Esophagus squamous epithelium (tissue), 4 donors: Measurements from ENCODE around the gene NFKBIZ.

Experiments
- POLR2A ChIP-seq, 4 donors: fragments of 450-650 bp; IDR thresholded peaks; one replicate each; pipeline ENCODE4 v1.6.1; 2017; ENCODE audit warnings: antibody characterized with exemption in 4 of 4, mild to moderate bottlenecking in 4 of 4, moderate library complexity in 3 of 4
- TF ChIP-seq, protein P1 (sequence below), 6 experiments: fragments of 450-650 bp in 4 of 6; fragments of 200-600 bp in 2 of 6; sonication (generic) in 2 of 6; IDR thresholded peaks; one replicate each; pipeline ENCODE4 v1.5.1; 2016 to 2019; ENCODE audit warnings: antibody characterized with exemption in 6 of 6, mild to moderate bottlenecking in 4 of 6, moderate library complexity in 4 of 6

DNA sequence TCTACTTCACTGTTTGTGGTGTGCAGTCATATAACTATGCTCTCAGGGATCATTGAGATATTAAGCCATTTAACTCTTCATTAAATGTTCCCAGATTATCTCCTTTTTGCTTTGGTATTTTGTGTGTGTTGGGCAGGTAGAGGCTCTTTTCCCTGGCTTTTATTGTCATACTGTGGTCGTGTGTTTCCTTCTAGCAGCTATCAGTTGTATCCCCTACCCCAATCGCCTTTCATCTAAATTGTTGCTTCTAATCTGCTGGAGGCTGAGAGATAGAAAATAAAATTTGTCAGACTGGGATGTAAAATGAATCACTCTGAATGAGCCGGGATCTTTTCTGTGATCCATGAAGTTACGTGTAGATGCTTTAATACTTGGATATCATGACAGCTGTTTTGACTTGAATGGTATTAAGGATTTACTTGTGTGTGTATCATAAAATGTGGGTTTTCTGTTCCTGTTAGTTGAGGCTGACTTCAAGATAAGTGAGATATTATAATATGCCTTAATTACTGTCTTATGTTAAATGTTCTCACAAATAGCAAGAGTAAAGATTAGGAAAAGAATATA is 9.2 kb downstream of the NFKBIZ start:
- TF ChIP-seq, protein P1, sequence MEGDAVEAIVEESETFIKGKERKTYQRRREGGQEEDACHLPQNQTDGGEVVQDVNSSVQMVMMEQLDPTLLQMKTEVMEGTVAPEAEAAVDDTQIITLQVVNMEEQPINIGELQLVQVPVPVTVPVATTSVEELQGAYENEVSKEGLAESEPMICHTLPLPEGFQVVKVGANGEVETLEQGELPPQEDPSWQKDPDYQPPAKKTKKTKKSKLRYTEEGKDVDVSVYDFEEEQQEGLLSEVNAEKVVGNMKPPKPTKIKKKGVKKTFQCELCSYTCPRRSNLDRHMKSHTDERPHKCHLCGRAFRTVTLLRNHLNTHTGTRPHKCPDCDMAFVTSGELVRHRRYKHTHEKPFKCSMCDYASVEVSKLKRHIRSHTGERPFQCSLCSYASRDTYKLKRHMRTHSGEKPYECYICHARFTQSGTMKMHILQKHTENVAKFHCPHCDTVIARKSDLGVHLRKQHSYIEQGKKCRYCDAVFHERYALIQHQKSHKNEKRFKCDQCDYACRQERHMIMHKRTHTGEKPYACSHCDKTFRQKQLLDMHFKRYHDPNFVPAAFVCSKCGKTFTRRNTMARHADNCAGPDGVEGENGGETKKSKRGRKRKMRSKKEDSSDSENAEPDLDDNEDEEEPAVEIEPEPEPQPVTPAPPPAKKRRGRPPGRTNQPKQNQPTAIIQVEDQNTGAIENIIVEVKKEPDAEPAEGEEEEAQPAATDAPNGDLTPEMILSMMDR (IDR thresholded peaks at IDR 0.05) = no peak
- no peak for TF ChIP-seq POLR2A (IDR thresholded peaks at IDR 0.05)
